ENCODE results near the gene NIBAN1. TPM values are rescaled to one million over a fixed set of nuclear protein-coding genes. Genes with fewer than 3 reads are reported as not detected.

The NIBAN1 gene
- total and polyA plus RNA-seq, 3 donors from 2014 or later = 2.4 to 12.4 (median 4.0) TPM

DNA sequence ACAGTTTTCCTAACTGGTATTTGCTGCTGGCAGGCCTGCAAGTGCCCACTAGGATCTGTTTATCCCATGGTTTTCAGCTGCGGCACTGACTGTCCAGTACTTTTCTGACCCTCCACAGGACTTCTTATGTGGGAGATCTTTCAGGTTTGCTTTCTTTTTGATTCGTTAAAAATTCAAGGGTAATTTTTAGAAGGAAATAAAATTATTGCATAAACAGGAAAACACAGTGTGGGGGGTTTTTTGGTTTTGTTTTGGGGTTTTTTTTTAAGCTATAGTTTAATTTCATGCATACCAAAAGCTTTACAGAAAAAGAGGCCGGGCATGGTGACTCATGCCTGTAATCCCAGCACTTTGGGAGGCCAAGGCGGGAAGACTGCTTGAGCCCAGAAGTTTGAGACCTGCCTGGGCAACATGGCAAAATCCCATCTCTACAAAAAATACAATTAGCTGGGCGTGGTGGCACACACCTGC lies 3.6 kb downstream of the NIBAN1 start:
- Histone ChIP-seq H3K9me3 (no peaks in the 10 kb centered on the region), H3K4me1 (peaks cover 4% of the 10 kb centered on the region), H3K4me3 (no peak overlapping the region), H3K27me3 (no peaks in the 10 kb centered on the region), H3K27ac (no peak overlapping the region), H3K36me3 (ENCODE audit: low read depth, missing control alignments) (no peaks in the 10 kb centered on the region)
- WGBS, 2 donors = 74 to 75% methylated on average over 5 of the region's 5 CpGs
- no peak for DNase-seq
- no peak for TF ChIP-seq CTCF (IDR thresholded peaks at IDR 0.05)
- no peak for TF ChIP-seq POLR2A (IDR thresholded peaks at IDR 0.05)
- intact Hi-C loops (cut with DNase I; ENCODE audit: low total_unique reads) = no loop called here

- Histone ChIP-seq H3K36me3 (ENCODE audit: low read depth, missing control alignments) (no peaks in the 10 kb centered on the region), H3K4me3 (no peak overlapping the region), H3K4me1 (no peaks in the 10 kb centered on the region), H3K9me3 (no peaks in the 10 kb centered on the region), H3K27me3 (no peaks in the 10 kb centered on the region), H3K27ac (no peak overlapping the region)
- WGBS, 2 donors = 82 to 97% methylated on average over 2 of the region's 2 CpGs
- TF ChIP-seq POLR2A (IDR thresholded peaks at IDR 0.05) (no peak), CTCF (IDR thresholded peaks at IDR 0.05) (no peak)
- intact Hi-C loops (cut with DNase I; ENCODE audit: low total_unique reads) = no loop called here
- DNase-seq = no peak
These were observed 7.3 kb downstream of the NIBAN1 start for GRCh38 chr1:184966989-184967388.

- 65 to 76% methylated on average over 4 of the region's 4 CpGs for WGBS, 2 donors
- TF ChIP-seq POLR2A (IDR thresholded peaks at IDR 0.05) (no peak), CTCF (IDR thresholded peaks at IDR 0.05) (no peak)
These were observed 8.1 kb downstream of the NIBAN1 start for GRCh38 chr1:184965944-184966860.

GRCh38 chr1:184965439-184965838 lies 8.9 kb downstream of the NIBAN1 start:
- no peaks in the 10 kb centered on the region for H3K4me1 ChIP-seq
- no peaks in the 10 kb centered on the region for H3K27me3 ChIP-seq
- no peaks in the 10 kb centered on the region for H3K9me3 ChIP-seq
- H3K27ac ChIP-seq = no peak overlapping the region
- intact Hi-C loops (cut with DNase I; ENCODE audit: low total_unique reads) = no loop called here
- H3K36me3 ChIP-seq (ENCODE audit: low read depth, missing control alignments) = no peaks in the 10 kb centered on the region
- TF ChIP-seq POLR2A (IDR thresholded peaks at IDR 0.05) = no peak
- no peak for TF ChIP-seq CTCF (IDR thresholded peaks at IDR 0.05)
- no peak overlapping the region for H3K4me3 ChIP-seq
- no peak for DNase-seq
- 76 to 78% methylated on average over 8 of the region's 8 CpGs for whole genome bisulfite sequencing, 2 donors

More at GRCh38 chr1:184965944-184966860, 8.1 kb downstream of the NIBAN1 start:
- intact Hi-C loops (cut with DNase I; ENCODE audit: low total_unique reads) = no loop called here
- Histone ChIP-seq H3K27me3 (no peaks in the 10 kb centered on the region), H3K4me1 (no peaks in the 10 kb centered on the region), H3K4me3 (no peak overlapping the region), H3K9me3 (no peaks in the 10 kb centered on the region), H3K27ac (no peak overlapping the region), H3K36me3 (ENCODE audit: low read depth, missing control alignments) (no peaks in the 10 kb centered on the region)
- no peak for DNase-seq

All from testis (tissue), 3 donors.